HG02885 (cell line): Measurements from ENCODE around the gene SPINT4.
"Not testable (repeated sequence)": the region's sequence is repeated elsewhere in the genome, so short reads cannot be mapped to it uniquely, and the experiment has no call there.

ENCODE experiments used
- ATAC-seq: cut with Tn5 transposase; IDR thresholded peaks from one replicate; pipeline ENCODE4 v1.9.1; 2021; ENCODE audit warnings: mild to moderate bottlenecking; ENCODE audit not compliant: unreplicated experiment, poor library complexity

The SPINT4 gene

DNA sequence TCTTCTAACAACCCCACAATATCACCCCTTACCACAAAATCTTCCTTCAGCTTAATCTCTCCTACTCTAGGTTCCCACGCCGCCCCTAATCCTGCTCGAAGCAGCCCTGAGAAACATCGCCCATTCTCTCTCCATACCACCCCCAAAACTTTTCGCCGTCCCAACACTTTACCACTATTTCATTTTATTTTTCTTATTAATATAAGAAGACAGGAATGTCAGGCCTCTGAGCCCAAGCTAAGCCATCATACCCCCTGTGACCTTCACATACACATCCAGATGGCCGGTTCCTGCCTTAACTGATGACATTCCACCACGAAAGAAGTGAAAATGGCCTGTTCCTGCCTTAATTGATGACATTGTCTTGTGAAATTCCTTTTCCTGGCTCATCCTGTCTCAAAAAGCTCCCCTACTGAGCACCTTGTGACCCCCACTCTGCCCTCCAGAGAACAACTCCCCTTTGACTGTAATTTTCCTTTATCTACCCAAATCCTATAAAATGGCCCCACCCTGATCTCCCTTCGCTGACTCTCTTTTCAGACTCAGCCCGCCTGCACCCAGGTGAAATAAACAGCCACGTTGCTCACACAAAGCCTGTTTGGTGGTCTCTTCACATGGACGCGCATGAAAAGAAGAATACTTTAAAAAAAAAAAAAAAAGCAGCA, 42.6 kb downstream of the SPINT4 start:
- not testable (repeated sequence) for ATAC-seq

DNA sequence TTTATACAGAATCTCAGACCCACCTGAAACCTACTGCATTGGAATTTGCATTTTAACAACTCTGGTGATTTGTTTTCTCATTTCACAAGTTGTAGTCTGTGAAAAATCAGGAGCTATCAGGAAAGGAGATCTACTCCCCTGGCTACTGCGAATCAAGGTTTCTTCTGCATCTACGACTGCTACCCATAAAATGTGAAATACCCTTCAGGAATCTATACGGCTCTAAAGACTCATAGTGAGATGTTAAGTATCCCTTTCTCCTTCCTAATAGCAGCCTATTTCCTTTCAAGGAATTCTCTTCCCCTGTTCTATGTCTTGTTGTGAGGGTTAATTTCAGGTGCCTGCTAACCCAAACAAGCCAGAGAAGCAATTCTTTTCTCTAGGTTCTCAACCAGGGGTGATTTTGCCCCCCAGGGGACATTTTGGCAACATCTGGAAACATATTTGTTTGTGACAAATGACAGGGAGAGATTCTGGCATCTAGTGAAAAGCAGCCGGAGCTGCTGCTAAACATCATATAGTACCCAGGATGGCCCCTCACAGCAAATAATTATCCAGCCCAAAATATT, 43.2 kb downstream of the SPINT4 start:
- no peak for ATAC-seq

DNA sequence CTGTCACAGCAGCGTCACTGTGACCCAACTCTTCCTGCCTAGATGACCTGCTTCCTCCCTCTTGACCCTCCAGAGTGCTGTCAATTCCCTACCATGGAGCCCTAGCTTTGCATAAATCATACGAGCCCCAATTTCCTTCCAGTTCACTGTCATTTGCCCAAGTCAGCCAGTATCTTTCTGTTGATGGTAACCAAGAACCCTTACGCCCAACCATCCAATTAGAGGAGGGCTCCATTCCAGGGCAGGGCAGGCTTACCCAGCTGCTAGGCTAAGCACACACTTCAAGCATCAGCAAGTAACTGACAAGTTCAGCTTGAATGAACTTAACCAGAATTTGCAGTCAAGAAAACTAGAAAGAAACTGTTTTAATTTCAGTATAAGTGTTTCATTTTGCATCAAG, 43.8 kb downstream of the SPINT4 start:
- no peak for ATAC-seq

DNA sequence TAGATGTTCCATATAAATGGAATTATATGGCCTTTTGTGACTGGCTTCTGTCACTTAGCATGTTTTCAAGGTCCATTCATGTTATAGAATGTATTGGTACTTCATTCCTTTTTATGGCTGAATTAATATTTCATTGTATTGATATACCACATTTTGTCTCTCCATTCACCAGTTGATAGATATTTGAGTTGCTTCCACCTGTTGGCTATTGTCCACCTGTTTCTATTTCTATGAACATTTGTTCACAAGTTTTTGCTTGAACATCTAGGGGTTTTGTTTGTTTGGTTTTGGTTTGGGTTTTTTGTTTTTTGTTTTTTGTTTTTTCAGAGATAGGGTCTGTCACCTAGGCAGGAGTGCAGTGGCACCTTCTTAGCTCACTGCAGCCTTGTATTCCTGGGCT, 46.3 kb downstream of the SPINT4 start:
- no peak for ATAC-seq

DNA sequence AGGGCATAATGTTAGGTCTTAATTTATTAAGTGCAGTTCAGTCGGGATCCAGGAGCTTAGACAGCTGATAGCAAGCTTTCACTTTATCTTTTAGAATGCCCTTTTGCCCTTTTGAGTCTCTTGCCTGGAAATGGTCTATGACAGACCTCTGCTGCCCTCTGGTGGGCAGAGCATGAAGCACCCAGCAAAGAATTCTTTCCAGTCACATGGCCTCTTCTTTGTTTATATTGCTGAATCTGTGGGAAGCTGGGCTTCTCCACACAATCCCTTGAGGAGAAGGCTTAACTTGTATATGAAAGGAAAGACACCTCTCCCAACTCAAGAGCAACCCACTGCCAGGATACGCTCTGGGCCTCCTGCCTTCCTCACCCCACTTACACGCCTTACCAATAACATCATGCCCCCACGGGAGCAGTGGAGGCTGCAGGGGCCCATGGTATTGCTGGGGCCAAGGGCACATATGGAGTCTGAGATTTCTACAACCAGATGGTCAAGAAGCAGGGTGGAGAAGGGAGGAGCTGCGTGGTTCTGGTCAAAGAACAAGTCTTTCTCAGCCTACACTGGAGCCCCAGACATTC, 49.1 kb downstream of the SPINT4 start:
- ATAC-seq = no peak

DNA sequence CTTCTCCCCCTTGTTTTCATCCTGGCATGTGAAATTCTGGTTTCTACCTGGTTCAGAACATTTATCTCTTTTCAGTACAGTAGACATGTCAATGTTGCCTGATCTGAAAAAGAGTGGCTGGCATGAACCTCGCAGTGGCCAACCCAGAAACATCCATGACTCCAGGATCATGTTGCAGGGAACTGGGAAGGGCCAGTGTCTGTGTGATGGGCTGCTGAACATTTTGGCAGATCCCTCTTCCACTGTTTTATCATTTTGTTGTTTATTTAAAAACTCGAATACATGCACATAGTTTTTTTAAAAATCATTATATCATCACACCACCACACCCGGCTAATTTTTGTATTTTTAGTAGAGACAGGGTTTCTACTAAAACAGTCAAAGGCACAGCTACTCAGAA, 50.5 kb downstream of the SPINT4 start:
- ATAC-seq = no peak

DNA sequence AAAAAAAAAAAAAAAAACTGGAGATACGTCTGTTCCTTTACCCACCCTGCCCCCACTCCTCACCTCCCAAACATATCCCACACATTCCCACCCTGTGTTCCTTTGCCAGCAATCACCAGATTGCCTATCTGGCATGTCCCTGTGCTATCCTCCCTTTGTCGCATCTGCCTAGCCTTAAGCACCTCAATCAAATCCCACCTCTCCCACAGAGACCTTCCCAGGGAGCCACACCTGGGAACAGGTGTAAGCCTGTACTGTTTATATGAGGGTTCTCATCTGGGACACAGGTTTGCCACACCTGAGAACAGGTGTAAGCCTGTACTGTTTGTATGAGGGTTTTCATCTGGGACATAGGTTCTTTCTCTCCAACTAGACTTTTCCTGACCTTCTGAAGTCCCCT, 52.8 kb downstream of the SPINT4 start:
- no peak for ATAC-seq

DNA sequence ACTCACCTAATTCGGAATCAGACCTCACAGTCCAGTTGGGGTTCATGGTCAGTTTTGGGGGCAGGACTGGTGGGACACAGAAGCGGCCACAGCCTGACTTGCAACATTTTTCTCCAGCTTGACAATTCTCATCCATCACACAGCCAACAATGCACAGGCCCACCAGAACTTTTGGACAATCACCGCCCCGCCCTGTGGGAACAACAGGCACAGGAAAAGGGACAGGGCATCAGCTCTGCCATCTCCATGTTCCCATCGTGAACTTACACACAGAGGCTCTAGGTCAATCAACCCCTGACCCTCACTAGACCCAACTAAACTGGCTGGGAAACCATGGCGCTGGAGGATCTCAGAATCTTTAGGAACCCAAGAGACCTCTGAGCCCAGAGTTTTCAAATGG, 53.3 kb downstream of the SPINT4 start:
- no peak for ATAC-seq
